Measurements from ENCODE around the gene SNTA1.
"Not testable (repeated sequence)": the region's sequence is repeated elsewhere in the genome, so short reads cannot be mapped to it uniquely, and the experiment has no call there.

The SNTA1 gene

DNA sequence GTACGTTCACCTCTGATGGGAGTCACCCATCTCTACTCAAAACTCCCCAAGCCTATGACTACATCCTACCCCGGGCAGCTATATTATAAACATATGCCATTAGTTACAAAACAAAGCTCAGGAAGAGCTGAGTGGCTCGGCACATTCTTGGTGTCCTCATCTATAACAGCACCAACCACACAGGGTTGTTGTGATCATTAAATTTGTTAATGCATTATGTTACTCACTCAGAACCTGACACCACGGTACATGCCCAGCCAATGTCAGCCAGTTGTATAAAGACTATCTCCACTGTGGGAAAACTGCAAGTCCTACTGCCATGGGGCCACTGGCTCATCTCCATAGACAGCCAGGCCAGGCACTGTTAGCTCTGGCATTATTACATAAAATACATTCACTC is 50.0 kb downstream of the SNTA1 start:
- DNase-seq (ENCODE audit: low spot score): no peak

DNA sequence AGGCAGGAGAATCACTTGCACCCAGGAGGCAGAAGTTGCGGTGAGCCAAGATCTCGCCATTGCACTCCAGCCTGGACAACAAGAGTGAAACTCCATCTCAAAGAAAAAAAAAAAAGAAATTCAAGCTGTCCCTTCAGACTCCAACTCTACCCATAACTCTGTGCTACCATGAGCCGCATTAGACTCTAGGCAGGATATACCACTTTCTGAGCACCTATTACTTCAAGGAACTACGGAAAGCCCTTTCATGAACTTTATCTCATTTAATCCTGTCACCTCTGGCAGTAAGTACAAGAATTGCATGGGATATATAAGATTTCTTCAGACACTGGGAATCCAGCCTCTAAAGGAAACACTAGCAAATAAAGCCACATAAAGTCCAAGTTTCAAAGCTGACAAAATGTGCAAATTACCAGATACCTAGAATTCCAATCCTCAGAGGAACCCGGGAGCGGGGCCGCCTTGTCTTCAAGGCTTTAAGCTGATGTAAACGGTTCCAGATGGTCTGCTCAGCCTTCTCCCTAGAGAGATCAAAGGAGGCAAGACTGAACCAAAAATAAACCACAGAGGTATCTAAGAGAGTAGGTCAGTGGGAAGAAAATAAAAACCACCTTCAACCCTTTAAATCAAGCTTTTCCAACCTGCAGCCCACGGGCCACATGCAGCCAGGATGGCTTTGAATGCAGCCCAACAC is 51.7 kb downstream of the SNTA1 start:
- no peak for DNase-seq (ENCODE audit: low spot score)

DNA sequence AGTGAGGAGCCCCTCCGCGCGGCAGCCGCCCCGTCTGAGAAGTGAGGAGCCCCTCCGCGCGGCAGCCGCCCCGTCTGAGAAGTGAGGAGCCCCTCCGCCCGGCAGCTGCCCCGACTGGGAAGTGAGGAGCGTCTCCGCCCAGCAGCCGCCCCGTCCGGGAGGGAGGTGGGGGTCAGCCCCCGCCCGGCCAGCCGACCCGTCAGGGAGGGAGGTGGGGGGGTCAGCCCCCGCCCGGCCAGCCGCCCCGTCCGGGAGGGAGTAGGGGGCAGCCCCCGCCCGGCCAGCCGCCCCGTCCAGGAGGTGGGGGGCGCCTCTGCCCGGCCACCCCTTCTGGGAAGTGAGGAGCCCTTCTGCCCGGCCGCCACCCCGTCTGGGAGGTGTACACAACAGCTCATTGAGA is 54.2 kb downstream of the SNTA1 start:
- not testable (repeated sequence) for DNase-seq (ENCODE audit: low spot score)

DNA sequence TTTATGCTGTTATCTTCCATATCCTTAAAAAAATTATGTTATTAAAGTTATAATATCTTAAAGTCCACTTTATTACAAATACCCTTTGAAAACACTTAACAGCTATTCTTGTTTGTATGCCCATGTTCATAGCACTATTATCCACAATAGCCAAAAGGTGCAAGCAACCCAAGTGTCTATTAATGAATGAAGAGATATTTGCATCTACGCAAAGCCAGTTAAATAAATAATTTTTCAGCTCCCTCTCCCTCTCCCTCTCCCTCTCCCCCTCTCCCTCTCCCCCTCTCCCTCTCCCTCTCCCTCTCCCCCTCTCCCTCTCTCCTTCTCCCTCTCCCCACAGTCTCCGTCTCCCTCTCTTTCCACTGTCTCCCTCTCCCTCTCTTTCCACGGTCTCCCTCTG is 55.3 kb downstream of the SNTA1 start:
- DNase-seq (ENCODE audit: low spot score): no peak

DNA sequence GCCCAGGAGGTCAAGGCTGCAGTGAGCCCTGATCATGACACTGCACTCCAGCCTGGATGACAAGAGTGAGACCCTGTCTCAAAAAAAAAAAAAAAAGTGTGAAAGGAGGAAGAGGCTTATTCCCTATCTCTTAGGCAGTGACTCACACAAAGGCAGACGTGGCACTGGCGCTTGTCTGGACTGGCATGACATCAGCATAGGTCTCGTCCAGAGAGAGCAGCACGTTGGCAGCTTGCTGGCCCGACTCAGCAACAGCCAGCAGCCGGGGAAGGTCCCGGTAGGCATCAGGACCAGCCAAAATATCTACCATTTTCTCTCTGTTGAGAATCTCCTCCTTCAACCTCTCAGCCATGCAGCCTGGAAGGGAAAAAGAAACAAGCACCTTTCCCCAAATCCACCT is 56.4 kb downstream of the SNTA1 start:
- DNase-seq (ENCODE audit: low spot score): no peak

DNA sequence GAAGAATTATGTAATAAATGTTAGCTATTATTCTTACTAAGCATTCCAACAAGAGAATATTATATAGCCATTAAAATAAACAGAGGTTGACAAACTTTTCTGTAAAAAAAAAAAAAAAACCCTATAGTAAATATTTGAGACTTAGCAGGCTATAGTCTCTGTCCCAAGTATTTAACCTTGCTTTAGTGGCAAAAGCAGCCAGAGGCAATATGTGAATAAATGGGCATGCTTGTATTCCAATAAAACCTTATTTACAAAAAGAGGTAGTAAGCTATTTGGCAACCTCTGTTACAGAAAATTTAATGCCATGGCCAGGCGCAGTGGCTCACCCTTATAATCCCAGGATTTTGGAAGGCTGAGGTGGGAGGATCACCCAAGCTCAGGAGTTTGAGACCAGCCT is 56.9 kb downstream of the SNTA1 start:
- DNase-seq (ENCODE audit: low spot score): no peak

DNA sequence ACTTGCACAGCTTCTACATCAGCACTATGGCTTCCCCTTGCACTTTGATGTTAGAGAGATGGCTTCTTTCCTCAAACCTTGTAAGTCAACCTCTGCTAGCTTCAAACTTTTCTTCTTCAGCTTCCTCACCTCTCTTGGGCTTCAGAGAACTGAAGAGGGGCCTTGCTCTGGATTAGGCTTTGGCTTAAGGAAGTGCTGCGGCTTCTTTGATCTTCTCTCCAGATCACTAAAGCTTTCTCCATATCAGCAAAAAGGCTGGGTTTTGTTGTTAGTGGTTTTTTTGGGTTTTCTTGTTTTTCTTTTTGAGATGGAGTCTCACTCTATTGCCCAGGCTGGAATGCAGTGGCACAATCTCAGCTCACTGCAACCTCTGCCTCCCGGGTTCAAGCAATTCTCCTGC is 66.2 kb downstream of the SNTA1 start:
- no peak for DNase-seq (ENCODE audit: low spot score)

DNA sequence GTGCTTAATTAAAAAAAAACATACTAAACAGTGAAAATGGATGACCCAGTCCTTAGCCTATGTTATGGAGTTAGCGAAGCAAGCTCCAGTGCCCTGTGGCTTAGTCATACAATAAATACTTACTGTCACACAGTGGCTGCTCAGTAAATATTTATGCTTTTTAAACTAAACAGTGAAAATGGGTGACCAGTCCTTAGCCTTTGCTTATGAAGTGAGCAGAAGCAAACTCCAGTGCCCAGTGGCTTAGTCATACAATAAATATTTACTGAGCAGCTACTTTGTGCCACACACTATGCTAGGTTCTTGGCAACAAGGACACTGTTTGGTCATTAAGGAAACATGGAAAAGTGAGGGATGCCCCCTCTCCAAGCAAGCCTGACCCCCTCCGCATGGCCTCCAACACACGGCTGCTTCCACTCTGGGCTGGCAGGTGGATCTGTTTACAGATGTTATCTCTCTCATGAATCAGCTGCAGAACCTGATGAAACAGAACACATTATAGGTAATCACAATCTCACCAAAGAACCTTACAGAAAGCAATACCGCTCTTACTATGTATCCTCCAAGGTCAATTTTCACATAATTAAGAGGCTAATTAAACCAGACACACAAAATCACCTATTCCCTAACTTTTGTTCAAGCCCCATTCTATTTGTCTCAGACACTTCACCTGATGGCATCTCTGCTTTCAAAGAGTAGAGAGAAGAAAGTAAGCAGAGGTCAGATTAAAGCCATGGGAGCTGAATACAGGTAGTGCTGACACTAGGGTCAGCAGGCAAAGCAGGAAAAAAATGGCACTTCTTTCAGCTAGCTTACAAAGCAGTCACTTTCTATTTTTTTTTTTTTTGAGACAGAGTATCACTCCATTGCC is 69.6 kb downstream of the SNTA1 start:
- no peak for DNase-seq (ENCODE audit: low spot score)

DNA sequence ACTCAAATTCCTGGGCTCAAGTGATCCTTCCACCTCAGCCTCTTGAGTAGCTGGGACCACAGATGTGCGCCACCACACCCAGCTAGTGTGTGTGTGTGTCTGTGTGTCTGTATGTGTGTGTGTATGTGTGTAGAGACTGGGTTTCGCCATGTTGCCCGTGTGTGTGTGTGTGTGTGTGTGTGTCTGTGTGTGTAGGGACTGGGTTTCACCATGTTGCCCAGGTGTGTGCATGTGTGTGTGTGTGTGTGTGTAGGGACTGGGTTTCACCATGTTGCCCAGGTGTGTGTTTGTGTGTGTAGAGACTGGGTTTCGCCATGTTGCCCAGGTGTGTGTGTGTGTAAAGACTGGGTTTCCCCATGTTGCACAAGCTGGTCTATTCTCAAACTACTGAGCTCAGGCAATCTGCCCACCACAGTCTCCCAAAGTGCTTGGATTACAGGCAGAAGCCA is 70.5 kb downstream of the SNTA1 start:
- no peak for DNase-seq (ENCODE audit: low spot score)

DNA sequence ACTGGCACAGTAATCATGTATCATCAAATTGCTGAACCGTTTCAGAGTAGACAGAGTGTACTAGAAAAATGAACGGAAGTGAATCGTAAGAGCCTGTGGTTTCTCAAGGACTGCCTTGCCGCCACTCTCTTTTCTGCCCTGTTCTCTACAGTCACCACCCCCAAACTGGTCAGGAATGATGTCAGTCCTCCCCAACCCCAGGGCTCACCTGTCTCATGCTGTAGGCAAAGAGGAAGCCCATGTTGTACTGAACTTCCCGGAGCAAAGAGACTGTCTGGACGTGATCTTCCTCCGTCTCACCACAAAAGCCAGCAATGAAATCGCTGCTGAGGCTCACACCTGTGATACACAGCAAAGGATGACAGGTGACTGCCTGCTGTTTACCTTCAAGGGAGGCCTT is 73.3 kb downstream of the SNTA1 start:
- no peak for DNase-seq (ENCODE audit: low spot score)

DNA sequence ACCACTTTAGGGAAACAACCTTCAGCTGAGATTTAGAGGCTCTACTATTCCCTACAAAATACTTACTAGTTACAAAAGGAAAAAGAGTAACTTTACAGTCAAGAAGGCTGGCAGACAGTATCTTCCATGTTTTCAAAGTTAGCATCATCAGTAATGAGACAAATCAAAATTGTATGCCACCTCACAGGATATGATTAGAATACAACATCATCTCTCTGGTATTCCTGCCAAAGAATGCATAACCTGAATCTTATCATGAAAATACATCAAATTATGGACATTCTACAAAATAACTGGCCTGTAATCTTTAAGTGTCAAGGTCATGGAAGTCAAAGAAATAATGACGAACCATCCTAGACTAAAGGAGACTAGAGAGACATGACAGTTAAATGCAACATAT is 80.7 kb downstream of the SNTA1 start:
- DNase-seq (ENCODE audit: low spot score): no peak

DNA sequence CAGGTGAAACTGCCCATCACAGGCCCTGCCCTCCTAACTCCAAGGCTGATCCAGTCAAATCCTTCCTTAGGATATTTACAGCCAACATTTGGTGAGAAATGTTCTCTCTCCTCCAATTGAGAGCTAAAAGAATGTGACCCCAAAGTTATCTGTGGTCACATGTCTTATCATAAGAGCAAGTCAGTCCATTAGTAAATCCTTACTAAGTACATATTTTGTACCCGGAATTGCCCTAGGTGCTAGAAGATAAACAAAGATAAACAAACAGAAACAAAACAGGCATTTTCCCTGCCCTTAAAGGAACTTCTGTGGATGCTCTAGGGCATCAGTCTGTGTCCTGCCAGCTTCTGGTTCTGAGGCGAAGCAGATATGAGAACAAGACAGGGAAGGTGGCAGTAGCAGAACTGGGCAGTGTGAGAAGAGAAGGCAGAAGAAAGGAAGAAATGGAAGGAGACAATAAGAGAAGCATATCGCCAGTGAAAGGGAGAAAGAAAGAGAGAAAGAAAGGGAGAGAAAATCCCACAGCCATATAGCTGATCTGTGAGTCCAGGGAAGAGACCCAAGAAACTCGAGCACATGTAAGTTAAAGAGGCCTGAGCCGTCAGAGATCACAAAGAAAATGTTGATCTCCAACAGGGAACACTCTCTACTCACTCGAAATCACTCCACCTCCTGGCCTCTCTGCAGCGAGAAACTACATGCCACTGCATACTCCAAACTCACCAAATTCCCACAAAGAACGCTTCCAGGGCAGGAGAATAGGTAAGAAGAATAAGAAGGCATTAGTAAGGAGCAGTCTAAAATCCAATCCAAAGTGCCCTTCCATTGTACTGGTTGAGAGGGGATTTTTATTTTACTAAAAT is 83.9 kb downstream of the SNTA1 start:
- DNase-seq (ENCODE audit: low spot score): no peak
